ENCODE measurements around the gene UGT1A1. TPM values are rescaled to one million over a fixed set of nuclear protein-coding genes. Genes with fewer than 3 reads are reported as not detected.
"Not testable (repeated sequence)": the region's sequence is repeated elsewhere in the genome, so short reads cannot be mapped to it uniquely, and the experiment has no call there.

UGT1A1 gene
- total and polyA plus RNA-seq, 9 of the 15 experiments (the other 6 are each of a cell fraction or from before 2014, with no cell fraction given) = not detected

DNA sequence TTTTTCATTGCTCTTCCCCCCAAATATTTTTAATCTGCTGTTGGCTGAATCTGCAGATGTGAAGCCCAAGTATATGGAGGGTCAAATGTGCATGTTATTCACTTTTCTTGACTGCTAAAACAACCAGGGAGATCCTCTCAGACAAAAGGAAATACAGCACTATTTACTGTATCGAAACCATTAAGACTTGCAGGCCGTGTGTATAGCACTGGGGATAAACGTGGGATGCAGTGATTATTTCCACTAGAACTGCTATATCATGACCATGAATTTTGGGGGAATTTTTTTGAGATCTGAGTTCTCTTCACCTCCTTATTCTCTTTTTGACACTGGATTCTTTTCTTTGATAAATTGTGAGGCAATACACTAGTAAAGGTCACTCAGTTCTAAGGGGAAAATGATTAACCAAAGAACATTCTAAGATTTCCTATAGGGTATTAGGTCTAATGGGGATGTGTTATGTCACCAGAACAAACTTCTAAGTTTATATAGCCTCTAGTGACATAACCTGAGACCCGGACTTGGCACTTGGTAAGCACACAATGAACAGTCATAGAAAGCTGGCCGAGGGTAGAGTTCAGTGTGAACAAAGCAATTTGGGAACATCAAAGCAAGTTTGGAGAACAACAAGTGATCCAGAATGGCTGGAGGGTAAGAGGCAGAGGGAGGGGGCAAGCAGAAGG lies 14.9 kb upstream of the UGT1A1 start (continued):
- TF ChIP-seq, protein P1, sequence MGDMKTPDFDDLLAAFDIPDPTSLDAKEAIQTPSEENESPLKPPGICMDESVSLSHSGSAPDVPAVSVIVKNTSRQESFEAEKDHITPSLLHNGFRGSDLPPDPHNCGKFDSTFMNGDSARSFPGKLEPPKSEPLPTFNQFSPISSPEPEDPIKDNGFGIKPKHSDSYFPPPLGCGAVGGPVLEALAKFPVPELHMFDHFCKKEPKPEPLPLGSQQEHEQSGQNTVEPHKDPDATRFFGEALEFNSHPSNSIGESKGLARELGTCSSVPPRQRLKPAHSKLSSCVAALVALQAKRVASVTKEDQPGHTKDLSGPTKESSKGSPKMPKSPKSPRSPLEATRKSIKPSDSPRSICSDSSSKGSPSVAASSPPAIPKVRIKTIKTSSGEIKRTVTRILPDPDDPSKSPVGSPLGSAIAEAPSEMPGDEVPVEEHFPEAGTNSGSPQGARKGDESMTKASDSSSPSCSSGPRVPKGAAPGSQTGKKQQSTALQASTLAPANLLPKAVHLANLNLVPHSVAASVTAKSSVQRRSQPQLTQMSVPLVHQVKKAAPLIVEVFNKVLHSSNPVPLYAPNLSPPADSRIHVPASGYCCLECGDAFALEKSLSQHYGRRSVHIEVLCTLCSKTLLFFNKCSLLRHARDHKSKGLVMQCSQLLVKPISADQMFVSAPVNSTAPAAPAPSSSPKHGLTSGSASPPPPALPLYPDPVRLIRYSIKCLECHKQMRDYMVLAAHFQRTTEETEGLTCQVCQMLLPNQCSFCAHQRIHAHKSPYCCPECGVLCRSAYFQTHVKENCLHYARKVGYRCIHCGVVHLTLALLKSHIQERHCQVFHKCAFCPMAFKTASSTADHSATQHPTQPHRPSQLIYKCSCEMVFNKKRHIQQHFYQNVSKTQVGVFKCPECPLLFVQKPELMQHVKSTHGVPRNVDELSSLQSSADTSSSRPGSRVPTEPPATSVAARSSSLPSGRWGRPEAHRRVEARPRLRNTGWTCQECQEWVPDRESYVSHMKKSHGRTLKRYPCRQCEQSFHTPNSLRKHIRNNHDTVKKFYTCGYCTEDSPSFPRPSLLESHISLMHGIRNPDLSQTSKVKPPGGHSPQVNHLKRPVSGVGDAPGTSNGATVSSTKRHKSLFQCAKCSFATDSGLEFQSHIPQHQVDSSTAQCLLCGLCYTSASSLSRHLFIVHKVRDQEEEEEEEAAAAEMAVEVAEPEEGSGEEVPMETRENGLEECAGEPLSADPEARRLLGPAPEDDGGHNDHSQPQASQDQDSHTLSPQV (IDR thresholded peaks at IDR 0.05) = no peak
- TF ChIP-seq CBX1 (IDR thresholded peaks at IDR 0.05; ENCODE audit: low read depth) = no peak
- no peak for TF ChIP-seq HNRNPK (IDR thresholded peaks at IDR 0.05; ENCODE audit: low read depth, low read length, poor library complexity, severe bottlenecking)

DNA sequence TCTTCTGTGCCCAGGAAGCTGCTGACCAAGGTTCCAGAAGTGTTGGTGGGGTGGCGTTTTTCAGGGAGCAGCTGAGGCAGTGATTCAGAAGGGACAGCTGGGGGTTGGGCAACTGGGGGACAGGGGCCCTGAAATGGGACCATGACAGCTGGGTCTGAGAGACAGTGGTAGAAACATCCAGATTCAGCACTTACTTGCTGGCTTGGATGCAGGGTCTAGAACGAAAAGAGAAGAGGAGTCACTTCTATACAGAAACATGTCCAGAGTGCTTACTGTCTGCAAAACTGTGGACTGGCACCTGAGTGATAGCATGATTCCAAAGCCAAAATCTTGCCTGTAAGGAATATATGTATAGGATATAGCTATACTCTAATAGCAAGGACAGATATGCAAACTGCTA lies 14.2 kb upstream of the UGT1A1 start:
- H3K79me2 ChIP-seq (ENCODE audit: control insufficient read depth, insufficient read depth, low read length); H3K9me1 ChIP-seq (ENCODE audit: control insufficient read depth, insufficient read depth, low read length); H3K4me2 ChIP-seq (ENCODE audit: insufficient read depth, low read length); in situ Hi-C loops (cut with MboI); CTCF ChIA-PET (ENCODE audit: low intra/inter-chr PET ratio); BruUV-seq (replicated peaks); POLR2A ChIA-PET; H4K20me1 ChIP-seq (replicated peaks; ENCODE audit: control insufficient read depth, insufficient read depth, low read length); H3K9ac ChIP-seq (ENCODE audit: insufficient read depth in 1 of 2, low read depth in 2 of 2, low read length in 2 of 2); H3K36me3 ChIP-seq (ENCODE audit: control insufficient read depth, insufficient read depth, low read length); H3K4me3 ChIP-seq; DNase-seq (ENCODE audit: extremely low read depth in 1 of 4, low spot score in 3 of 4); H2AFZ ChIP-seq (ENCODE audit: low read depth, low read length); H3K9me3 ChIP-seq (replicated peaks; ENCODE audit: control insufficient read depth, insufficient read depth, low read depth, low read length); H3K27me3 ChIP-seq (ENCODE audit: control insufficient read depth in 2 of 2, insufficient read depth in 2 of 2, low read length in 2 of 2); ATAC-seq; intact Hi-C loops (cut with micrococcal nuclease); FAIRE-seq; H3K4me1 ChIP-seq (replicated peaks in 1 of 2; ENCODE audit: control insufficient read depth in 2 of 2, insufficient read depth in 2 of 2, low read length in 2 of 2); H3K27ac ChIP-seq (ENCODE audit: extremely low read depth, low read depth, low read length): not testable (repeated sequence)
- WGBS (ENCODE audit: insufficient coverage, low coverage, missing lambda C conversion rate) = 0% methylated on average over 2 of the region's 2 CpGs
